Ovary (tissue), 3 donors: ENCODE data around the gene MAST4.

Experiments used
- CTCF ChIP-seq, 3 donors: fragments of 450-650 bp in 2 of 3; fragments of 200-600 bp in 1 of 3; IDR thresholded peaks; one replicate each; pipeline versions ENCODE4 v1.5.1 to v1.8.0; 2016 to 2022; ENCODE audit warnings: antibody characterized with exemption in 3 of 3, mild to moderate bottlenecking in 1 of 3
- POLR2A ChIP-seq: fragments of 450-650 bp; IDR thresholded peaks from one replicate; pipeline ENCODE4 v1.6.1; 2017; ENCODE audit warnings: antibody characterized with exemption, mild to moderate bottlenecking, moderate library complexity
- donor health status: DM: no; HTN: no; CAD: no.

GRCh38 chr5:66949066-66949465, 352.9 kb downstream of the MAST4 start:
- no peak for TF ChIP-seq CTCF (IDR thresholded peaks at IDR 0.05)
- no peak for TF ChIP-seq POLR2A
